Loucy (cell line): ENCODE data around the gene GSX2.
A peak's percentile ranks its signal among the peaks of the same experiment; 100 is the strongest.

ENCODE experiments used
- H2AFZ ChIP-seq: fragments of 200-600 bp; sonication (generic); 2 replicates; pipeline ENCODE4 v1.6.0; 2016; ENCODE audit warnings: antibody characterized with exemption, mild to moderate bottlenecking, low read length, moderate library complexity
- H3F3A ChIP-seq: fragments of 200-600 bp; 2 replicates; pipeline ENCODE4 v1.6.0; 2016; ENCODE audit warnings: antibody characterized with exemption, low read depth, mild to moderate bottlenecking
- H3K27me3 ChIP-seq: fragments of 200-600 bp; sonication (generic); 2 replicates; pipeline ENCODE4 v1.6.1; 2014; ENCODE audit warnings: low read length, mild to moderate bottlenecking; ENCODE audit not compliant: insufficient read depth, poor library complexity, severe bottlenecking
- H3K36me3 ChIP-seq: fragments of 200-600 bp; sonication (generic); 2 replicates; pipeline ENCODE4 v1.6.1; 2016; ENCODE audit warnings: low read length; ENCODE audit not compliant: insufficient read depth
- H3K4me1 ChIP-seq: fragments of 200-600 bp; sonication (generic); 2 replicates; pipeline ENCODE4 v1.5.1; 2014; ENCODE audit warnings: low read length, mild to moderate bottlenecking; ENCODE audit not compliant: insufficient read depth, poor library complexity, severe bottlenecking
- H3K4me2 ChIP-seq: fragments of 200-600 bp; sonication (generic); 2 replicates; pipeline ENCODE4 v1.6.0; 2014; ENCODE audit warnings: antibody characterized with exemption, low read length, low read depth, mild to moderate bottlenecking; ENCODE audit not compliant: poor library complexity, severe bottlenecking
- H3K4me3 ChIP-seq: fragments of 200-600 bp; sonication (generic); 2 replicates; pipeline ENCODE4 v1.5.1; 2014; ENCODE audit warnings: low read length, mild to moderate bottlenecking, mixed read lengths; ENCODE audit not compliant: poor library complexity, severe bottlenecking
- H3K79me2 ChIP-seq: fragments of 200-600 bp; sonication (generic); 2 replicates; pipeline ENCODE4 v1.6.1; 2014; ENCODE audit warnings: low read length; ENCODE audit not compliant: insufficient read depth
- H3K9ac ChIP-seq: fragments of 200-600 bp; sonication (generic); 2 replicates; pipeline ENCODE4 v1.6.0; 2014; ENCODE audit warnings: mild to moderate bottlenecking, low read depth, low read length, moderate library complexity; ENCODE audit not compliant: poor library complexity, severe bottlenecking
- H3K9me2 ChIP-seq: fragments of 200-600 bp; sonication (generic); replicated peaks from 2 replicates; pipeline ENCODE4 v1.6.1; 2016; ENCODE audit warnings: low read depth, low read length, mixed read lengths
- H3K9me3 ChIP-seq: fragments of 200-600 bp; sonication (generic); 2 replicates; pipeline ENCODE4 v1.6.1; 2014; ENCODE audit warnings: mild to moderate bottlenecking, antibody characterized with exemption, low read length, low read depth; ENCODE audit not compliant: insufficient read depth
- H4K20me1 ChIP-seq: fragments of 200-600 bp; sonication (generic); 2 replicates; pipeline ENCODE4 v1.6.0; 2014; ENCODE audit warnings: antibody characterized with exemption, low read length, mild to moderate bottlenecking; ENCODE audit not compliant: insufficient read depth, poor library complexity, severe bottlenecking
- CTCF ChIP-seq: fragments of 200-600 bp; sonication (generic); conservative IDR thresholded peaks from 2 replicates; pipeline ENCODE4 v1.5.1; 2014; ENCODE audit warnings: mild to moderate bottlenecking, antibody characterized with exemption, low read length
- EZH2phosphoT487 ChIP-seq: fragments of 200-600 bp; IDR thresholded peaks from 2 replicates; pipeline ENCODE4 v1.6.1; 2018; ENCODE audit warnings: antibody characterized with exemption, mild to moderate bottlenecking, moderate library complexity, borderline replicate concordance

GSX2 gene

GRCh38 chr4:54066718-54067129 is 33.2 kb upstream of the GSX2 start:
- no peak overlapping the region for H3K4me3 ChIP-seq
- H3F3A ChIP-seq: no peaks in the 10 kb centered on the region; the same call in 1 of the 2 replicates
- peak overlapping the region; percentile 91 for H3K9ac ChIP-seq
- H2AFZ ChIP-seq: peak overlapping the region; percentile 49
- H3K36me3 ChIP-seq: no peaks in the 10 kb centered on the region
- H3K79me2 ChIP-seq: peaks cover 26% of the 10 kb centered on the region
- no peaks in the 10 kb centered on the region for H3K27me3 ChIP-seq
- no peaks in the 10 kb centered on the region for H3K9me2 ChIP-seq
- no peaks in the 10 kb centered on the region for H3K9me3 ChIP-seq
- peaks cover 34% of the 10 kb centered on the region for H3K4me1 ChIP-seq
- H3K4me2 ChIP-seq: peak overlapping the region; percentile 93
- TF ChIP-seq EZH2phosphoT487: no peak
- no peak for TF ChIP-seq CTCF
- H4K20me1 ChIP-seq: peaks cover 25% of the 10 kb centered on the region

DNA sequence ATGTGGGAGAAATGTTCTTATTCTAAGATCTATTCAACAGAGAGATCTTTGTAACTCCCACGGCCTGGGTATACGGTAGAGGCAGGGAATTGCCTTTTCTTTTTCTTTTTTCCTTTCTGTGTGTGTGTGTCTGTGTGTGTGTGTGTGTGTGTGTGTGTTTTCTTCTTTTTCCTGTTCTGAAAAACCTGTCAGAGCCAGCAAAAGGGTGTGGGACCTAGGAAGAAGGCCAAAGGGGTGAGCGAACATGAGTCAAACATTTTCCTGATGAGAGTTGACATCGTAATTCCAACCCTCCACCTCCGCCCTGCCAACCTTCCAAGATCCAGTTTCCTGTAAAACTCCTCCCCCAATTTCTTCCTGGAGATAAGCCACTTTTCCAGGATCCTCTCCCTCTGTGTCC is 32.8 kb upstream of the GSX2 start:
- H3K9ac ChIP-seq: peak overlapping the region; percentile 91
- H3K79me2 ChIP-seq: peaks cover 22% of the 10 kb centered on the region
- TF ChIP-seq EZH2phosphoT487 (no peak), CTCF (no peak)

GRCh38 chr4:54073271-54073880 is 26.6 kb upstream of the GSX2 start:
- no peak overlapping the region for H3K9ac ChIP-seq
- H4K20me1 ChIP-seq: no peaks in the 10 kb centered on the region
- TF ChIP-seq CTCF: no peak
- no peak for TF ChIP-seq EZH2phosphoT487
- H3K4me1 ChIP-seq: no peaks in the 10 kb centered on the region
- no peaks in the 10 kb centered on the region for H3K9me3 ChIP-seq
- no peaks in the 10 kb centered on the region for H3K79me2 ChIP-seq
- no peak overlapping the region for H2AFZ ChIP-seq
- H3F3A ChIP-seq: no peaks in the 10 kb centered on the region
- H3K36me3 ChIP-seq: no peaks in the 10 kb centered on the region
- no peak overlapping the region for H3K4me3 ChIP-seq
- H3K4me2 ChIP-seq: no peak overlapping the region
- H3K9me2 ChIP-seq: no peaks in the 10 kb centered on the region
- H3K27me3 ChIP-seq: no peaks in the 10 kb centered on the region

More for the DNA sequence above, 32.8 kb upstream of the GSX2 start:
- H3F3A ChIP-seq: no peaks in the 10 kb centered on the region; the same call in 1 of the 2 replicates
- no peaks in the 10 kb centered on the region for H3K27me3 ChIP-seq
- H2AFZ ChIP-seq: peak overlapping the region; percentile 49; the same call in 1 of the 2 replicates
- H4K20me1 ChIP-seq: peaks cover 21% of the 10 kb centered on the region
- peaks cover 31% of the 10 kb centered on the region for H3K4me1 ChIP-seq
- no peaks in the 10 kb centered on the region for H3K9me3 ChIP-seq
- H3K4me2 ChIP-seq: peak overlapping the region; percentile 93
- no peak overlapping the region for H3K4me3 ChIP-seq
- no peaks in the 10 kb centered on the region for H3K9me2 ChIP-seq
- H3K36me3 ChIP-seq: no peaks in the 10 kb centered on the region
